ENCODE data around the gene UQCRH.

DNA sequence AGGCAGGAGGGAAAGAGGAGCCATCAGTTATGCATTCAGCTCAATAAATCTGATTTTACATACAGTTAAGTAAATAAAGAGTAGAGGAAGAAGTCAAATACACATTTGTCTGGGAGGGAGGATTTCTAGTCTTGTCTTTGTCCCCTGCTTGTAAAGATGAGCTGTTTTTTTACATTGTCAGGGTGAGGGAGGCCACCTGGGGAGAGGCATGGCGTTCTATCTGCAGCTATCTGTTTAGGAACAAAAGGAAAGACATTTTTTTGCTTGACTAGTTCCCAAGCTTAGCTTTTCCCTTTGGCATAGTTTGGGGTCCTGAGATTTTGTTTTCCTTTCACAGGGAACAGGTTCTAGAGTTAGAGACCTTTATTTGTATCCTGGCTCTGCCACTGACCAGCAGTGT is 41.0 kb upstream of the UQCRH start:
- TF ChIP-seq, protein P1, sequence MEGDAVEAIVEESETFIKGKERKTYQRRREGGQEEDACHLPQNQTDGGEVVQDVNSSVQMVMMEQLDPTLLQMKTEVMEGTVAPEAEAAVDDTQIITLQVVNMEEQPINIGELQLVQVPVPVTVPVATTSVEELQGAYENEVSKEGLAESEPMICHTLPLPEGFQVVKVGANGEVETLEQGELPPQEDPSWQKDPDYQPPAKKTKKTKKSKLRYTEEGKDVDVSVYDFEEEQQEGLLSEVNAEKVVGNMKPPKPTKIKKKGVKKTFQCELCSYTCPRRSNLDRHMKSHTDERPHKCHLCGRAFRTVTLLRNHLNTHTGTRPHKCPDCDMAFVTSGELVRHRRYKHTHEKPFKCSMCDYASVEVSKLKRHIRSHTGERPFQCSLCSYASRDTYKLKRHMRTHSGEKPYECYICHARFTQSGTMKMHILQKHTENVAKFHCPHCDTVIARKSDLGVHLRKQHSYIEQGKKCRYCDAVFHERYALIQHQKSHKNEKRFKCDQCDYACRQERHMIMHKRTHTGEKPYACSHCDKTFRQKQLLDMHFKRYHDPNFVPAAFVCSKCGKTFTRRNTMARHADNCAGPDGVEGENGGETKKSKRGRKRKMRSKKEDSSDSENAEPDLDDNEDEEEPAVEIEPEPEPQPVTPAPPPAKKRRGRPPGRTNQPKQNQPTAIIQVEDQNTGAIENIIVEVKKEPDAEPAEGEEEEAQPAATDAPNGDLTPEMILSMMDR (IDR thresholded peaks at IDR 0.05) = no peak
- no peak for TF ChIP-seq EP300 (IDR thresholded peaks at IDR 0.05)
